PC-9 (cell line): ENCODE results near the gene RINL.

Experiments used
- CTCF ChIP-seq: fragments of 200-600 bp; sonication (generic); conservative IDR thresholded peaks from 2 replicates; pipeline ENCODE4 v1.6.1; 2017; ENCODE audit warnings: mixed run types, antibody characterized with exemption, mild to moderate bottlenecking, moderate library complexity
- EZH2 ChIP-seq: fragments of 200-600 bp; sonication (generic); IDR thresholded peaks from 2 replicates; pipeline ENCODE4 v1.8.0; 2017; ENCODE audit warnings: antibody characterized with exemption, low read depth

- no peak for TF ChIP-seq EZH2
- TF ChIP-seq CTCF: no peak
Observed at GRCh38 chr19:38922482-38922881, 44.4 kb upstream of the RINL start.
